Inferior parietal cortex (tissue), 1 donor: ENCODE data around the gene SLC26A8.
"Not testable (repeated sequence)": the region's sequence is repeated elsewhere in the genome, so short reads cannot be mapped to it uniquely, and the experiment has no call there.

Experiments
- DNase-seq: peaks from one replicate; pipeline ENCODE4 v3.0.0-alpha.2; 2016; ENCODE audit errors: extremely low spot score

The SLC26A8 gene

GRCh38 chr6:36015666-36016065, 8.8 kb downstream of the SLC26A8 start:
- DNase-seq: no peak

DNA sequence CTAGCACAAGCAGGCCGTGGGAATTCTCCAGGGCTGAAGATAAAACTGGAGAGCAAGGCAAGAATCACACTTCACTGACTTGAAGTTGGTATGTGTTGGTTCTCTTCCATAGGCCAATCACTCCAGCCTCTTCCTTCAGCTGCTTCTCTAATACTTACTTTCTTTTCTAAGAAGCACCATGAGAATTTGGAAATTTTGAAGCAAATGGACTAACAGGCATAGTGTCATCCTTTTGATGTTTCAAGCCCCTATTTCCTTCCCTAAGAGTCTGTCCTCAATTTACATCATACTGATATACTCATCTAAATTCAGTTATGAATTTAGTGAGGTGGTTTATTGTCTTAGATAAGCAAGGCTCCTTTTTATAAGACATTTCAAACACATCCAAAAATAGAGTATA, 24.0 kb downstream of the SLC26A8 start:
- no peak for DNase-seq

- DNase-seq: no peak
Observed at GRCh38 chr6:35993150-35993549, 31.3 kb downstream of the SLC26A8 start.

GRCh38 chr6:35988047-35988446, 36.4 kb downstream of the SLC26A8 start:
- DNase-seq: not testable (repeated sequence)

GRCh38 chr6:35984701-35985100, 39.7 kb downstream of the SLC26A8 start:
- DNase-seq: no peak

DNA sequence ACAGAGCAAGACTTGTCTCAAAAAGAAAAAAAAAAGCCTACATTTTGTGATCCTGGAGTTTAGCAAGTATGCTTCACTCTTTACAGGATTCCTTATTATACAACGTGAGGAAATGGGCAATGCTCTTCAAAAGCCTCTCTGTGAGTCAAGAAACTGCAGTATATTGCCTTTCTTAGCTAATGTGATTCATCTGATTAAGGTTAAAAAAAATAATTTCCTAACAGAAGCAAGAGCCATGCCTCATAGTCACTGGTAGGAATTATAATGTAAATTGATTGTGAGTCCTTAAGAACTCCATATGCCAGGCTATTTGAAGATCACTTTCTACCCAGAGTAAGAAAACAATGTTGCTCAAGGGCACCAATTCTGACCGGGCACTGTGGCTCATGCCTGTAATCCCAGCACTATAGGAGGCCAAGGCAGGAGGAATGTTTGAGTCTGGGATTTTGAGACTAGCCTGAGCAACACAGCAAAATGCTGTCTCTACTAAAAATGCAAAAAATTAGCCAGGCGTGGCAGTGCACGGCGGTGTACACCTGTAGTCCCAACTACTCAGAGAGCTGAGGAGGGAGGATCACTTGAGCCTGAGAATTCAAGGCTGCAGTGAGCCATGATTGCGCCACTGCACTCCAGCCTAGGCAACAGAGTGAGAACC, 43.3 kb downstream of the SLC26A8 start:
- DNase-seq: no peak

DNA sequence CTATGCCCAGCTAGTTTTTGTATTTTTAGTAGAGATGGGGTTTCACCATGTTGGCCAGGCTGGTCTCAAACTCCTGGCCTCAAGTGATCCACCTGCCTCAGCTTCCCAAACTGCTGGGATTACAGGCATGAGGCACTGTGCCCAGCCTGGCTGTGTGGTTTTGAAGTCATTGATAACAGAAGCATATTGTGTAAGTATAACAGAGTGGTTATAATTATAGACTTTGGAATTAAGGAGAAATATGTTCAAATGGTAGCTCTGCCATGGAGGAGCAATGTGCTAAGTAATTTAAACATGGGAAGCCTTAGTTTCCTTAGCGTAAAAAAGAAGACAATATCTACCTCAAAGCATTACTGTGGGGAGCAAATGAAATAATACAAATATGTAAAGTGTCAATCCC, 44.3 kb downstream of the SLC26A8 start:
- DNase-seq: not testable (repeated sequence)

GRCh38 chr6:35977308-35977707, 47.1 kb downstream of the SLC26A8 start:
- DNase-seq: no peak

- DNase-seq: no peak
Observed at GRCh38 chr6:35973670-35974222, 50.7 kb downstream of the SLC26A8 start.

DNA sequence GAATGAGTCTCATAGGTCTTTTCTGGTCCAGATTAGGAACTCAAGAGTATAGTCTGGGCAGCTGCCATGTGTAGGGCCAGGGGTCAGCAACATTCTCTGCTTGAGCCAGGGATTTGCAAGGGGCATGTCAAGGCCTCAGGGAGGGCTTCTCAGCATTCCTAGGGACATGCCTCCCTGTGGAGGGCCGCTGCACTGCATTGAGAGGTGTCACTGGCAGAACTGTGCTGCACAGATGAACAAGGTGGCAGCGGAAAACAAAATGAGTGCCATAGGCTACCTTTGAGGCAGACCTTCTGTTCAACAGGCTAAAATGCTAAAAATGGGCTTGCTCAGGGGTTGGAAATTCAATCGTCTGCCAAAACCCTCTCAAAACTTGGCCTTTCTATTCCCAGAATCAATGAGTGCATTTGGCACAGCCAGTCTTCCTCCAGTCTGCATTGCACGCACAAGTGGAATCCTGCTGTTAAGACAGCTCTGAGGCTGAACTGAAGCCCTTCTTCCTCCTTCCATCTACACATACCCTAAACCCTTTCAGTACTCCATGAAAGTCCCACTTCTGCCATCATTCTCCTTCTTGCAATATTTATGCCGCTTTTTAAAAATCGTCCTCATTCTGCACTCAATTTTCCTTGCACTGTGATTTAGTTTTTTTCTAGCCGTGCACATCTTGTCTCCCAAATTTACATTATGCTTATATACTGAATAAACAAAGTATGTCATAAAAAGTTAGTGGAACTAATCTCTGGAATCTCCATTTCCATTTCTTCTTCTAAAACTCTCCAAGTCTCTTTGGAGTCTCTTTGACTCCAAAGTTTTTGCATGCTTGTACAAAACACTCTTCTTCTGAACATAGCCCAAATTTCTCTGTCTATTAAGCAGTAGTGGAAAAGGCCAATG, 51.7 kb downstream of the SLC26A8 start:
- no peak for DNase-seq

DNA sequence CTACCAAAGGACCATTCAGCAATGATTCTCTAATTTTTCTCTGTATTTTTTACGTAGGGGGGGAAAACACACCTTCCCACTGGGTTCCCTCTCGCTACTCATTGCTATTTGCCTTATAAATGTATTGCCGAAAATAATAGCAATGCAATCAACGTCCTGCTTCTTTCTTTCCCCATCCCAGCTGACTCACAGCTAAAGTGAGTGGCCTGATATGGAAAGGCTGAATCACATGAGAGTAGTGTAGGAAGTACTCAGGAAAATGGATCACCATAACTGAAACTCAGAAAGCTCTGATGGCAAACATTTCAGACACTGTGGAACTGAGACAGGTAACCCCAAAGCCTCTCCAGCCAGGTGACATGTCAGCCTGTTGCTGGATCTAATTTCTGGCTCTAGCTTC, 54.3 kb downstream of the SLC26A8 start:
- peak; percentile 29 for DNase-seq

DNA sequence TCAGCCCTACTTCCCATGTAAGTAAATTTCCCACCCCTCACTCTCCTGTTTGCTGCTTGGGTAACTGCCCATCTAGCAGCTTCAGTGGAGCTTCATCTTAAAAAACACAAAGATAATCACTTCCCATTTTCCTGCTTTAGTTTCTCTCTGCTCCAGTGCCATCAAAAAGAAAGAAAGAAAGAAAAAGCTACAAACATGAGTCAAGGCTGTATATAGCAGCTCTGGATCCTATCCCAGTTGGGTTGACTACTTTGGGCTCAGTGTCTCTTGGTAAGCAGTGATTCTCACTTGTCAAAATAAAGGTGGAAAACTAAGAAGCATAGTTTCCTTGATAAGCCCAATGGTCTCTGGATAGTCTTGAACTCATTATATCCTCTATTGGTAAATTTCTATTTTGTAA, 54.8 kb downstream of the SLC26A8 start:
- DNase-seq: peak; percentile 45

DNA sequence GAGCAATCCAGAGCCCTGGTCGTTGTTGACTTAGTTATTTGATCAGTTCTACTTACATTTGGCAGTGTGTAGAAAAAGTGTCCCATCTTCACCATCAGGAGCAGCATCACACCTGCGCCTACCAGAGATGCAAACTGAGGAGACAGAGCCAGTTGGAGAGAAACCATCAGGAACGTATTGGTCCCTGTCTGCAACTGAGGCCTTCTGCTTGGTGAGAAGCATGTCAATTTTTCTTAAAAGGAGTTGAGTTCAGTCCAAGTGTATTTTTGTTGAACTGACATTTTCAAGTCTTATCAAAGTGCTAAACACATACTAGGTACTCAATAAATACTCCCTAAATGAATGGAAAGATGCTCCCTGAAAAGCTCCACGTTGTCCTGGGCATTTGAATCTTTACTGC, 55.6 kb downstream of the SLC26A8 start:
- no peak for DNase-seq

DNA sequence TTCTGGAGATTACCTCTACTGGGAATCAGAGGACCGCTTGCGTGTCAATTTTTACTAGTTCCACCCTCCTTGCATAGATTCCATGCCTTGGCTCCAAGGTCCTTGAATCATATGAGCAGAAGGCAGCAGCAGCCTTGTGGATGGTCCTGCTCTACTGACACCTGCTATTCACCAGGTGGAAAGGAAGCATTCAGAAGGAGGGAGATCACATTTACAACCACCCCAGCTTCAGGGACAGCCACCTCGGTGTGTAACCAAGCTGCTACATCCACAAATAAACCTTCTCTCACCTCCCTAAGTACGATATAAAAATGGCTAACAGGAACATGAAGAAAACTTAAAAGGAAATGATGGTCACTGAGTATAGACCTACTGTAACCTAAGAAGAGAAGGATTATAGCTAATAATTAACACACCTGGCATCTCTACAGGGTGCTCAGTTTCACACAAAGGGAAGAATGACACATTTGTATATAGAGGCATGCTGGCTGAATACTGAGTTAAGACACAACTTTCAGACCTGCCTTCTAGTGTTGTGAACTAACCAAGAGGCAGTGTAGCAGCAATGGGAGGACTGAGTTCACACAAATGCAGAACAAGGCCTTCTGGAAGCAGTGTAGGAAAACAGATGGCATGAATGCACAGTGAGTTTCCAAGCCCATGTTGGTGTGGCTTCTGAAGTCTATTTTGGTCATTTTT, 57.2 kb downstream of the SLC26A8 start:
- peak; percentile 44 for DNase-seq

DNA sequence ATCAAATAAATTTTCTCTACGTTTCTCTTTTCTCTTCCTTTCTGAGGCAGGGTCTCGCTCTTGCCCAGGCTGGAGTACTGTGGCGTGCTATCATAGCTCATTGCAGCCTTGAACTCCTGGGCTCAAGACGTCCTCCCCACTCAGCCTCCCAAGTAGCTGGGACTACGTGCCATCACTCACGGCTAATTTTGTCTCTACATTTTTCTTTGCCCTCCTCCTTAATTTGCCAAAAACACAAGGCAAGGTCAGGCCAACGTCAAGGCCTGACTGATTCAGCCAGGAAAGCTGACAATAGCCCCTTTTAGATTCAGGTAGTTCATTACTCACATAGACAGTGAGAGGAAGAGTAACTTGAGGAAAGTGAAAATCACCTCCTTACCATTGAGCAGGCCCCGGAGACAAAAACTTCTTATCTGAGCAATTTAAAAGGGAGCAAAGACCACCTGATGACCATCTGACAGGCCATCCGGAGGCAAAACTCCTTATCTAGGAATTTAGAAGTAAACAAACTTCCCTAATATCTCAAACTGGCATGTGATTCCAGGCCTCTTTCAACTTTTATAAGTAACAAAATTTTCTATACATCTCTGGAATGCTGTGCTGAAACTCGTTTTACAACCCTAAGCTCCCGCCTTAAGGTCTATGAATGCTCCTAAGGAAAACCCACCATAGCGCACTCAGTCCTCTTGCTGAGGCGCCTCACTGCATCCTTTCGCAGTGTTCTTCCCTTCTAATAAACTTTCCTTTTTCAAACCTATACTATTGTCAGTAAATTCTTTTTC, 61.5 kb downstream of the SLC26A8 start:
- DNase-seq: no peak

DNA sequence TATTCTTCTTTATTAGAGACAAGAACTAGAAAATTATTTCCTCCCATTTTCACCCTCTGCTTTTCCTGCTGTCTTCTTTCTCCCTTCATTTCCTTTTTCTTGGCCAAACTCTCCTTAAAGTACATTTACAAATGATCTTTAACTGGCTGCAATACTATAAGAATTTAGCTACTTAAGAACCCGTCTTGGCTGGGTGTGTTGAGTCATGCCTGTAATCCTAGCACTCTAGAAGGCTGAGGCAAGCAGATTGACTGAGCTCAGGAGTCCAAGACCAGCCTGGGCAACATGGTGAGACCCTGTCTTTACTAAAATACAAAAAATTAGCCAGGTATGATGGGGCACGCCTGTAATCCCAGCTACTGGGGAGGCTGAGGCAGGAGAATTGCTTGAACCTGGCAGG, 64.3 kb downstream of the SLC26A8 start:
- DNase-seq: no peak

DNA sequence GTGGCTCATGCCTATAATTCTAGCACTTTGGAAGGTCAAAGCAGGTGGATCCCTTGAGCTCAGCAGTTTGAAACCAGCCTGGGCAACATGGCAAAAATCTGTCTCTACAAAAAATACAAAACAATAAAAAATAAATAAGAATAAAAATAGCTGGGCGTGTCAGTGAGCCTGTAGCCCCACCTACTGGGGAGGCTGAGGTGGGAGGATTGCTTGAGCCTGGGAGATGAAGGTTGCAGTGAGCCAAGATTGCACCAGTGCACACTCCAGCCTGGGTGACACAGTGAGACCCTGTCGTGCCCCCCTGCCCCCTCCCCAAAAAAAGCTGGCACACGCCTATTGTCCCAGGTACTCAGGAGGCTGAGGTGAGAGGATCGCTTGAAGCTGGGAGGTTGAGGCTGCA, 68.5 kb downstream of the SLC26A8 start:
- no peak for DNase-seq

DNA sequence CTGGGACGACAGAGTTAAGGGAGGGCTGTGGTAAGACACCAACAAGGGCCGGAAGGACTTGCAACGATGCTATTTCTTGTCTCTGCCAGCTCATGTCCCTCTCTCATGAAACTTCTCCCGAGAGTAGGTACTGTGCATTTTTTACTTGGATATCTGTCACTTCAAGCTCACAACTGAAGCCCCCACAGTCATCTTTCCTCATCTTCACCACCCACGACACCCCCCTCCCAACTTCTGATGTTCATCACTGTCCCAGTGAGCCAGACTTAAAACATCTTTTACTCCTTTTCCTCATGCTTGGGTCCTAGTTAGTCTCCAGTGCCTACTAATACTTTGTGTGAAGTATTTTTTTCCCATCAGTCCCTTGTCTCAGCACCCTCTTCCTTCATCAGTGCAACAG, 68.9 kb downstream of the SLC26A8 start:
- DNase-seq: no peak

DNA sequence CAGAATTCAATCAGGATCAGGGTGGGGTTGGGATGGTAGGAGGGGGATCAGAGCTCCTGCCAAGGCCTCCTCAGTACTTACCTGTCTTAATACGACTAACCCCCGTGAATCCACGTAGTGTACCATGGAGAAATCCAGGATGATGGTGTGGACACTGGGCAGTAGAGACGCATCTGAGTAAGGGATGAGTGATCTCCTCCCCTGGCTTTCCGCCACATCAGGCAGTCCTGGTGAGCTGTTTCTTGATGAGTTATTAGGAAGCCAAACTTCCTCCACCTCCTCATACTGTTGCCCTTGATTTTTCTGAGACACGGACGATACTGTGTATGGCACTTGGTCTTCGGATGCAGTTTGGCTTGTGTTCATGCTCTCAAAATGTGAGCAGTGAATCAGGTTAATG, 69.4 kb downstream of the SLC26A8 start:
- no peak for DNase-seq

DNA sequence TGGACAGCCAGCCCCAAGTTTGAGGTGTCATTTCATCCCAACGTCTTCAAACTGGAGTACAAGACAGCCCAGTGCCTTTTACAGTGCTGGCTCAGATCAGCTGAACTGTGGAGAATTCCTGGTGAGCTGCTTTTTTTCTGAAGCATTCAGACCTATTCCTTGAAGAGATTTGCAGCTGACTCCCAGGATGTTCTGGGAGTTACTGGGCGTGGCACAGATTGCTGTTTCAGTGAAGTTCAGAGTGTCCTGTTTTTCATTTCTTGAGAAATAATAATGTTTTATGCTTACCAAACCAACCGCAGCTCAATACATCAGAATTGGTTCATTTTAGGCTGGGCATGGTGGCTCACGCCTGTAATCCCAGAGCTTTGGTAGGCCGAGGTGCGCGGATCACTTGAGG, 70.1 kb downstream of the SLC26A8 start:
- DNase-seq: no peak

DNA sequence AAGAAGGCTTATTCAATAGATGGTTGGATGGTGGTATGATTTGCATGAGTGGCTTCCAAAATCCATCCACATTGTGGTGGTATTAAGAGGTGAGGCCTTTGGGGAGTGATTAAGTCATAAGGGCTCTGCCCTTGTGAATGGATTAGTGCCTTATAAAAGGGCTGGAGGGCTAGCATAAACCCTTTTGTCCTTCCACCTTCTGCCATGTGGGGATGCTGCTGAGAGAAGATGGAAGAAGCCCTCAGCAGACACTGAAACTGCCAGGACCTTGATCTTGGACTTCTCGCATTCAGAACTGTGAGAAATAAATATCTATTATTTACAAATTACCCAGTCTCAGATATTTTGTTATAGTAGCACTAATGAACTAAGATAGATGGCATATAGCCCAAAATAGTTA, 75.7 kb downstream of the SLC26A8 start:
- DNase-seq: no peak

DNA sequence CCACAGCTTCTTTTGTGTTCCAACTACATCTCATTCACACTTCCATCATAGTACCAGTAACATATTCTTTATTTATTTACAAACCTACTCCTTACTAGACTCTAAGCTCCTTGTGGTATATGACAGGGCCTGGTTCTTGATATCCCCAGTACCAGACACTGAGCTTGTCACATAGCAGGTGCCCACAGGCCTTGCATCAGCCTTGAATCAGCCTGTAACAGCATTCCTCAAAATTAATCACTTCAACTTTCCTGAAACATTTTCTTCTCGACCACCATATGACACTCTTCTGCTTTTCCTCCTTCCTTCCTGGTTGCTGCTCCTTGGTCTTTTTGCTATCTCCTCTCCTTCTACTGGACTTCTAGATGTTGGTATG, 78.8 kb downstream of the SLC26A8 start:
- no peak for DNase-seq
